Keratinocyte (primary cell): Measurements from ENCODE around the gene FOXK2. TPM values are rescaled to one million over a fixed set of nuclear protein-coding genes. Genes with fewer than 3 reads are reported as not detected.

Source experiments
- DNase-seq: peaks from one replicate; pipeline ENCODE4 v3.0.0-alpha.2; 2011; ENCODE audit warnings: low read depth, missing footprints, low spot score
- FAIRE-seq: peaks from 2 replicates; lab custom pipeline; 2011; peaks lifted over from hg19 to GRCh38; lab: Jason Lieb, UNC
- H2AFZ ChIP-seq: 2 replicates; pipeline ENCODE4 v1.6.0; 2012; ENCODE audit warnings: low read length, control low read depth, inconsistent platforms; ENCODE audit not compliant: control insufficient read depth
- H3K27ac ChIP-seq: 2 replicates; pipeline ENCODE4 v1.5.1; 2011; ENCODE audit warnings: low read length; ENCODE audit not compliant: control insufficient read depth, insufficient read depth
- H3K27me3 ChIP-seq: 3 replicates; pipeline ENCODE4 v1.6.0; 2011; ENCODE audit warnings: low read length; ENCODE audit not compliant: control insufficient read depth, insufficient read depth; ENCODE audit errors: extremely low read depth
- H3K36me3 ChIP-seq, 2 experiments: 2 replicates in 1 of 2; 3 replicates in 1 of 2; pipeline ENCODE4 v1.5.1; 2011; ENCODE audit warnings: low read length in 2 of 2, mild to moderate bottlenecking in 1 of 2; ENCODE audit not compliant: control insufficient read depth in 2 of 2, insufficient read depth in 2 of 2; ENCODE audit errors: extremely low read depth in 1 of 2
- H3K4me1 ChIP-seq: 3 replicates; pipeline ENCODE4 v1.5.1; 2011; ENCODE audit warnings: low read length; ENCODE audit not compliant: control insufficient read depth, insufficient read depth; ENCODE audit errors: extremely low read depth
- H3K4me2 ChIP-seq: 3 replicates; pipeline ENCODE4 v1.6.0; 2011; ENCODE audit warnings: low read depth, low read length; ENCODE audit not compliant: control insufficient read depth, insufficient read depth; ENCODE audit errors: extremely low read depth
- H3K4me3 ChIP-seq, 3 experiments: fragments of 200-600 bp in 1 of 3; sonication (generic) in 1 of 3; 2 replicates in 2 of 3; 3 replicates in 1 of 3; pipeline ENCODE4 v1.5.1; 2011 to 2016; ENCODE audit warnings: low read length in 3 of 3, mild to moderate bottlenecking in 3 of 3, control low read depth in 2 of 3, inconsistent platforms in 1 of 3, low read depth in 1 of 3, mixed read lengths in 1 of 3, mixed run types in 1 of 3, moderate library complexity in 1 of 3; ENCODE audit not compliant: control insufficient read depth in 2 of 3, insufficient read depth in 2 of 3; ENCODE audit errors: extremely low read depth in 1 of 3
- H3K79me2 ChIP-seq: 2 replicates; pipeline ENCODE4 v1.6.0; 2012; ENCODE audit warnings: low read length; ENCODE audit not compliant: control insufficient read depth, insufficient read depth
- H3K9ac ChIP-seq: 3 replicates; pipeline ENCODE4 v1.6.0; 2011; ENCODE audit warnings: low read length; ENCODE audit not compliant: control insufficient read depth, insufficient read depth; ENCODE audit errors: extremely low read depth
- H3K9me1 ChIP-seq: 3 replicates; pipeline ENCODE4 v1.6.0; 2011; ENCODE audit warnings: low read length; ENCODE audit not compliant: control insufficient read depth, insufficient read depth; ENCODE audit errors: extremely low read depth
- H3K9me3 ChIP-seq: 2 replicates; pipeline ENCODE4 v1.5.1; 2012; ENCODE audit warnings: low read depth, low read length; ENCODE audit not compliant: control insufficient read depth
- H4K20me1 ChIP-seq: 3 replicates; pipeline ENCODE4 v1.6.0; 2011; ENCODE audit warnings: low read length; ENCODE audit not compliant: control insufficient read depth, insufficient read depth; ENCODE audit errors: extremely low read depth
- CTCF ChIP-seq, 3 experiments: IDR thresholded peaks in 1 of 3; conservative IDR thresholded peaks in 1 of 3; optimal IDR thresholded peaks in 1 of 3; 2 replicates in 2 of 3; 3 replicates in 1 of 3; pipeline versions ENCODE3 to v1.5.1; 2011; ENCODE audit warnings: low read length in 3 of 3, mild to moderate bottlenecking in 3 of 3, moderate library complexity in 2 of 3, control low read depth in 1 of 3, inconsistent platforms in 1 of 3; ENCODE audit not compliant: insufficient read depth in 2 of 3; ENCODE audit errors: extremely low read depth in 1 of 3
- EZH2 ChIP-seq: IDR thresholded peaks from one replicate; pipeline ENCODE4 v1.6.1; 2012; ENCODE audit warnings: inconsistent platforms, mild to moderate bottlenecking, low read length, moderate library complexity
- dilution Hi-C: fragments of 300-500 bp; cut with MboI; formaldehyde crosslinking; loops from one replicate; pipeline ENCODE4 v1.7.0; 2020; ENCODE audit warnings: low sequenced_read_pairs; ENCODE audit not compliant: extremely low pct_ligation_motif_present
- polyA plus RNA-seq, 5 experiments: library from polyadenylated mRNA; depleted of rRNA in 3 of 5; stranded (reverse) in 3 of 5; stranded (forward) in 1 of 5; unstranded in 1 of 5; fragments of >200 nt; gene quantifications; 1 replicate in 1 of 5; 2 replicates in 3 of 5; 3 replicates in 1 of 5; pipeline versions ENCODE4 v1.2.1 to v1.2.3, GENCODE V29; 2011 to 2012; ENCODE audit warnings: missing spikeins in 2 of 5, low read depth in 1 of 5, low replicate concordance in 1 of 5

The FOXK2 gene
- polyA plus RNA-seq, 1 donor (not counting 4 experiments of a cell fraction or from before 2014, with no cell fraction given): 43.9 TPM

- Histone ChIP-seq H3K36me3 (peaks cover 6 to 12% of the 10 kb centered on the region in 2 experiments), H3K4me3 (no peak overlapping the region), H3K4me1 (no peaks in the 10 kb centered on the region), H4K20me1 (no peaks in the 10 kb centered on the region), H3K27ac (no peak overlapping the region), H2AFZ (no peak overlapping the region), H3K9me3 (no peaks in the 10 kb centered on the region), H3K79me2 (no peaks in the 10 kb centered on the region), H3K9ac (no peak overlapping the region), H3K4me2 (no peak overlapping the region), H3K9me1 (no peaks in the 10 kb centered on the region), H3K27me3 (no peaks in the 10 kb centered on the region)
- no peak for FAIRE-seq
- no peak for DNase-seq
- TF ChIP-seq EZH2 (no peak), CTCF (optimal IDR thresholded peaks at IDR 0.05 in 1 of 3, IDR thresholded peaks at IDR 0.05 in 1 of 3, conservative IDR thresholded peaks at IDR 0.05 in 1 of 3; ENCODE audit: extremely low read depth in 1 of 3, insufficient read depth in 2 of 3, low read length in 3 of 3) (no peak)
- dilution Hi-C loops: no loop called here
These were observed 41.6 kb upstream of the FOXK2 start for GRCh38 chr17:82477934-82478333.

GRCh38 chr17:82479602-82480001, 39.9 kb upstream of the FOXK2 start:
- H3K9ac ChIP-seq: no peak overlapping the region
- H3K27me3 ChIP-seq: no peaks in the 10 kb centered on the region
- no peaks in the 10 kb centered on the region for H3K9me1 ChIP-seq
- no peak overlapping the region for H2AFZ ChIP-seq
- FAIRE-seq: no peak
- no peak overlapping the region for H3K4me2 ChIP-seq
- no peak overlapping the region for H3K27ac ChIP-seq
- dilution Hi-C loops: no loop called here
- no peak for DNase-seq
- H4K20me1 ChIP-seq: no peaks in the 10 kb centered on the region
- no peaks in the 10 kb centered on the region for H3K79me2 ChIP-seq
- TF ChIP-seq EZH2 (no peak), CTCF (optimal IDR thresholded peaks at IDR 0.05 in 1 of 3, IDR thresholded peaks at IDR 0.05 in 1 of 3, conservative IDR thresholded peaks at IDR 0.05 in 1 of 3; ENCODE audit: extremely low read depth in 1 of 3, insufficient read depth in 2 of 3, low read length in 3 of 3) (no peak)
- no peaks in the 10 kb centered on the region for H3K4me1 ChIP-seq
- no peak overlapping the region for H3K4me3 ChIP-seq
- H3K36me3 ChIP-seq: peaks cover 6 to 16% of the 10 kb centered on the region in 2 experiments
- no peaks in the 10 kb centered on the region for H3K9me3 ChIP-seq
